HUES48 (cell line): ENCODE data around the gene KAT7.
"Not testable (repeated sequence)": the region's sequence is repeated elsewhere in the genome, so short reads cannot be mapped to it uniquely, and the experiment has no call there.

Source experiments
- H3K27ac ChIP-seq: one replicate; pipeline ENCODE4 v1.7.0; 2013; ENCODE audit warnings: low read depth, low read length, inconsistent platforms
- H3K27me3 ChIP-seq: 2 replicates; pipeline ENCODE4 v1.6.1; 2013; ENCODE audit warnings: mild to moderate bottlenecking, low read length; ENCODE audit not compliant: control insufficient read depth, insufficient read depth
- H3K36me3 ChIP-seq: 2 replicates; pipeline ENCODE4 v1.6.1; 2013; ENCODE audit warnings: low read length; ENCODE audit not compliant: control insufficient read depth, insufficient read depth
- H3K4me1 ChIP-seq: 2 replicates; pipeline ENCODE4 v1.6.1; 2013; ENCODE audit warnings: mild to moderate bottlenecking, low read length; ENCODE audit not compliant: control insufficient read depth, insufficient read depth
- H3K4me3 ChIP-seq: 2 replicates; pipeline ENCODE4 v1.5.1; 2013; ENCODE audit warnings: mild to moderate bottlenecking, low read depth, low read length
- H3K9ac ChIP-seq: 2 replicates; pipeline ENCODE4 v1.6.1; 2013; ENCODE audit warnings: mild to moderate bottlenecking, low read depth, low read length, moderate library complexity
- H3K9me3 ChIP-seq: 2 replicates; pipeline ENCODE4 v1.6.1; 2013; ENCODE audit warnings: low read length; ENCODE audit not compliant: control insufficient read depth, insufficient read depth

Gene KAT7

DNA sequence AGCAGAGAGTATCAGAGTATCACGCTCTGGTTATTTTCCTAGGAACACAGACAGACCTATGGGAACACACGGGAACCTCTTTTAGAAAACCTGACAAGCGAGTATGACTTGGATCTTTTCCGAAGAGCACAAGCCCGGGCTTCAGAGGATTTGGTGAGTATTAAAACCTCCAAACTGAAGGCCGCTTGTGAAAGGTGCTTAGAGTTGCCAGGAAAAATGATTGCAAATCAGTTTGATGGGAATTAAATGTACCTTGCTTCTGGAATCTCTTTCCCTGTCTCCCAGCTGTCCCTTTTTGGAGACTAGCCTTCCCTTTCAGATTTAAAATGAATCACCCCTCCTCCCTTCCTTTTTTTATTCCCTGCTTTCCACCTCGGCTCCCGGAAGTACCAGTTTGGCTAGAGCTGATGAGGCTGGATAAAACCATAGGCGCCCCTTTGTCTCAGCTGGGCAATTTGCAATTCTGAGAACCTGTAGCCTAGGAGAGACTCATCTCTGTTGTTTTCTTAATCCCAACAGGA is 27.3 kb downstream of the KAT7 start:
- Histone ChIP-seq H3K36me3 (peaks cover 55% of the 10 kb centered on the region), H3K27me3 (no peaks in the 10 kb centered on the region), H3K9ac (peak overlapping the region; percentile 65), H3K9me3 (no peaks in the 10 kb centered on the region), H3K27ac (peak overlapping the region; percentile 99), H3K4me1 (peaks cover 53% of the 10 kb centered on the region), H3K4me3 (peak overlapping the region; percentile 56)

DNA sequence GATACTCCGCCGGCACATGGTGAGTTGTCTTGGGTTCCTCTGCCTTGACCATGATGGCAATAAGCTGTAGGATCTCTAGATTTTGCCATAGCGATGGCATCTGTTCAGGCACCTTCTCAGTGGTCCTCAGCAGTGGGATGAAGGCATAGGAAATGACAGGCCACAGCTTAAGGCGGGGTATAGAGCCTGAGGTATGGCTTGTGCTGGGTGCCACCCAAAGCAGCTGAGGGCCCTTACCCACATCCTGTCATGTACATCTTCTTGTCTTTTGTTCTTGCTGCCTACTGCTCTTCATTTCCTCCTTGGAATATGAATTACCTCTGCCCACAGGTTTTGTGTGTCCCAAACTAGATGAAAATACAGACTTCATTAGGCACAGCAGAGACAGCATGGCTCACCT is 29.5 kb downstream of the KAT7 start:
- Histone ChIP-seq H3K9me3 (no peaks in the 10 kb centered on the region), H3K27ac (no peak overlapping the region), H3K27me3 (no peaks in the 10 kb centered on the region), H3K4me3 (no peak overlapping the region), H3K4me1 (peaks cover 53% of the 10 kb centered on the region), H3K9ac (no peak overlapping the region), H3K36me3 (peaks cover 65% of the 10 kb centered on the region)

DNA sequence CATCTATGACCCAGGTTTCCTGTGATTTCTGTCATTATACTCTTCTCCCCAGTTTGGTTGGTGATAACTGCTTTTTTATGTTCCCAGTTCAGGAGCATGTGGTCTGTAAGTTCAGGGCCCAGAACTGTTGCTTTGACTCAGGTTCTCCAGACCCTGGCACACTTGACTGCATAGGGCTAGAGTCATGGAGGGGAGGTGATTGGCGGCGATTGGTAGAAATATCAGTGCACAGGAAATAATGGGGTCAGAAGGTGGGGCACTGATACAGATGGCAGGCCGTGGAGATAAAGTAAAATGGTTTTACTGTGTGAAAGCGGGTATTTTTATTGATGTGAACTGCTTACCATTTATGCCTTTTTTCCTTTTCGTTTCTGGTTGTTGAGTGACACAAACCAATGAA is 30.7 kb downstream of the KAT7 start:
- peaks cover 45% of the 10 kb centered on the region for H3K4me1 ChIP-seq
- no peaks in the 10 kb centered on the region for H3K27me3 ChIP-seq
- H3K9ac ChIP-seq, result no peak overlapping the region
- peaks cover 70% of the 10 kb centered on the region for H3K36me3 ChIP-seq
- no peaks in the 10 kb centered on the region for H3K9me3 ChIP-seq
- no peak overlapping the region for H3K27ac ChIP-seq
- no peak overlapping the region for H3K4me3 ChIP-seq

DNA sequence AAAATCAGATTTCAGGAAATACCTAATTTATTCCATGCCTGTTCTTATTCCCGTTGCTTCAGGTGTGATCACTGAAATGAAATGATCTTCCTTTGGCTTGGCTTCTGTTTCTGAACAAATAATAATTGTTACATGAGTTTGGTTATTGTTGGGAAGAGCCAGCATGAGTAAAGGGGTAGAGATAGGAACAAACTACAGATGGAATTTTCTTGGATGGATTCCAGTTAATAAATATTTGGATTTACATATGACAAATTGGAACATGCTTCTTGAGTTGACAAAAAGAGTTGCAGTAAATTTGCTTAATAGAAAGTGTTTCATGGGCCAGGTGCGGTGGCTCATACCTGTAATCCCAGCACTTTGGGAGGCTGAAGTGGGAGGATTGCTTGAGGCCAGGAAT is 31.2 kb downstream of the KAT7 start:
- Histone ChIP-seq H3K9me3 (no peaks in the 10 kb centered on the region), H3K4me1 (peaks cover 41% of the 10 kb centered on the region), H3K27ac (peak overlapping the region; percentile 15), H3K36me3 (peaks cover 74% of the 10 kb centered on the region), H3K27me3 (no peaks in the 10 kb centered on the region), H3K4me3 (no peak overlapping the region), H3K9ac (no peak overlapping the region)

DNA sequence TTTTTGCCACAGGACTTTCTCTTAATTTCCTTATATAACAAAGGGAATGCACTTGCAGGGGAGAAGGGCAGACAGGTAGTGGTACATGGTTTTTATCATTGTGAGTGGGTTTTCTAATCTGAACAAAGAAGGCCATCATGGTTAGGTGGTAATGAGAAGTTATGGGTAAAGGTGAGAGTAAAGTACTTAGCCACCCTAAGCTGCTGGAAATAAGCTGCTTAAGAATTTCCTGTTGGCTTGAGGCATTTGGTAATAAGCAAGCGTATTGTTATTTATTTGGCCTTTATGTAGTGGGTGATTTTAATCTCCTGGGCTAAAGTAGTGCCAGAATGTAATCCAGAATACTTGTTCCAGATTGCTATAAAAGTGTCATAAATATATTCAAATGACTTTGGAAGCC is 32.3 kb downstream of the KAT7 start:
- H3K9me3 ChIP-seq, result no peaks in the 10 kb centered on the region
- peaks cover 86% of the 10 kb centered on the region for H3K36me3 ChIP-seq

DNA sequence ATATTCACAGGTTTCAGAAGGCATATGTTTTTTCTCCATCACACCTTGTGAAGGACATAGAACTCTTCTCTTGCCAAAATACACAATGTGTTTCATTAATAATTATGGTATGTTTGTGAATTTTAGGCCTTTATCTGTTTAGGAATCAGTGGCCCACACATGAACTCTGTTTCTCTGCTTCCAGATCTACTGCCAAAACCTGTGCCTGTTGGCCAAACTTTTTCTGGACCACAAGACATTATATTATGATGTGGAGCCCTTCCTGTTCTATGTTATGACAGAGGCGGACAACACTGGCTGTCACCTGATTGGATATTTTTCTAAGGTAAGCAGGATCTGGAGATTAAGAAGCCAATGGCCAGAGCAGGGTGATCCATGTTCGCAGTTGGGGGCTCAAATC is 33.0 kb downstream of the KAT7 start:
- no peak overlapping the region for H3K4me3 ChIP-seq
- peaks cover 38% of the 10 kb centered on the region for H3K4me1 ChIP-seq
- no peaks in the 10 kb centered on the region for H3K9me3 ChIP-seq
- H3K27ac ChIP-seq, result no peak overlapping the region
- no peak overlapping the region for H3K9ac ChIP-seq
- H3K36me3 ChIP-seq, result peaks cover 93% of the 10 kb centered on the region
- no peaks in the 10 kb centered on the region for H3K27me3 ChIP-seq

More for the DNA sequence above, 32.3 kb downstream of the KAT7 start:
- Histone ChIP-seq H3K27me3 (no peaks in the 10 kb centered on the region), H3K27ac (no peak overlapping the region), H3K9ac (no peak overlapping the region), H3K4me3 (no peak overlapping the region), H3K4me1 (peaks cover 41% of the 10 kb centered on the region)

DNA sequence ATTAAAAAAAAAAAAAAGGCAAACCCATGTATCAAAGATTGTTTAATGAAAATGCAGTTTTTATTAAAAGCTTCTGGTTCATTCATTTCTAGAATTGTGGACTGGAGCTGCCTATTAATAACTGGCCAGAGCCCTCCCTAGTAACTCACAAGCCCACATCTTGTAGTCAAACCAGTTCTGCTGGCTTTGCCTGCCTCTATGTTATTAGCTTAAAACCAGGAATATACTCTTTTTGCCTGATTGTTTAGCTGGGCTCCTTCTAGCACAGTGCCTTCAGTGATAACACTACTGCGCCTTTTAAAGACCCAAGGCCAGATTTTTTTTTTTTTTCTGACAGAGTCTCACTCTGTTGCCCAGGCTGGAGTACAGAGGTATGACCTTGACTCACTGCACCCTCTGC is 33.4 kb downstream of the KAT7 start:
- Histone ChIP-seq H3K27ac (no peak overlapping the region), H3K4me1 (peaks cover 34% of the 10 kb centered on the region), H3K36me3 (peaks cover 94% of the 10 kb centered on the region), H3K9ac (no peak overlapping the region), H3K27me3 (no peaks in the 10 kb centered on the region), H3K9me3 (no peaks in the 10 kb centered on the region), H3K4me3 (no peak overlapping the region)

DNA sequence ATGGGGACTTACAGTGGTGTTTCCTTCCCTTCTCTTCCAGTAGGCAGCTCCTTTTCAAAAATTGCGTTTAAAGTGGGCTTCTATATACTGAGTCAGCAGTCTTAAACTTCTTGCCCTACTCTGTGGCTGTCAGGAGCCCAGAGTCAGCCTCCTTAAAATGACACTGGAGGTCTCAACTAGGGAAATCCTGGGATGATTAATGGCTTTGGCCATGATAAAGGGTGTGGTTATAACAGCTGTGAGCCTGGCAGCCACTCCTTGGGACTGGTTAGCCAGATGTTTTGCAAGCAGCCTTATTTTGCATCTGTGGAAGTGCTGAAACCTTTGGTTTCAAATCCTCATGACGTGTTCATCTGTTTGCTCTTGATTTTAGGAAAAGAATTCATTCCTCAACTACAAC is 34.3 kb downstream of the KAT7 start:
- no peak overlapping the region for H3K9ac ChIP-seq
- no peak overlapping the region for H3K27ac ChIP-seq
- H3K4me1 ChIP-seq, result peaks cover 25% of the 10 kb centered on the region
- no peak overlapping the region for H3K4me3 ChIP-seq
- peaks cover 94% of the 10 kb centered on the region for H3K36me3 ChIP-seq
- no peaks in the 10 kb centered on the region for H3K27me3 ChIP-seq
- H3K9me3 ChIP-seq, result no peaks in the 10 kb centered on the region

DNA sequence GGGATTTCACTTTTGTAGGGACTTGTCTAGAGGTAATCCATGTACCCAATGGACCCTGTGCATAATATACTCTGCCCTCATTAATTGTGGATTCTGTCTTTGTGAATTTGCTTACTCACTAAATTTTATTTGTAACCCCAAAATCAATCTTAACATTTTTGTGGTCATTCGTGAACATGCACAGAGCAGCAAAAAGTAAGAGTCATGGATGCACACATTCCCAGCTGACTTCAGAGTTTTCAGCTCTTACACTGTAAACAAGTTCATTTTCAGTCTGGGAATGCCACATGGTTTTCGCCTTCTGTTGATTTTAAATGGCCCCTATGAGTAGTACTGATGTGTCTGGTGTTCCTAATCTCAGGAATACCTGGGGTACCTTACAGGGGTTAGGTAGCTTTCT is 35.1 kb downstream of the KAT7 start:
- Histone ChIP-seq H3K27ac (no peak overlapping the region), H3K4me1 (peaks cover 21% of the 10 kb centered on the region), H3K36me3 (peaks cover 94% of the 10 kb centered on the region), H3K27me3 (no peaks in the 10 kb centered on the region), H3K9me3 (no peaks in the 10 kb centered on the region), H3K9ac (no peak overlapping the region), H3K4me3 (no peak overlapping the region)

DNA sequence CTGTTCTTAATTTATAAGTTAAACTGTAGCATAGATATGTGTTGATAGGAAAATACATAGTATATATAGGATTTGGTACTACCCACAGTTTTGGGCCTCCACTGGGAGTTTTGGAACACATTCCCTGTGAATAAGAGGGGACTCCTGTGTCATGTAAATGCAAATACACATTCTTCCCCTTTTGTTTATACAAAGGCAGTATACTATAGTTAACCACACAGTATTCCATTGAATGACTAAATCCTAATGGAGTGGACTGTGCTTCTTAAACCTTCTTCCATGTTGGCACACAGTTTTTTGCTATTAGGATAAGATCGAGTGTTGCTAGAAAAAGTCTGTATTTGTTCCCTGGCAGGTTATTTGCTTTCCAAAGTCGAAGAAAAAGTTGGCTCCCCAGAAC is 37.2 kb downstream of the KAT7 start:
- H3K36me3 ChIP-seq, result peaks cover 96% of the 10 kb centered on the region
- H3K4me3 ChIP-seq, result no peak overlapping the region
- peaks cover 18% of the 10 kb centered on the region for H3K4me1 ChIP-seq
- peak overlapping the region; percentile 54 for H3K27ac ChIP-seq
- H3K9ac ChIP-seq, result no peak overlapping the region
- H3K27me3 ChIP-seq, result no peaks in the 10 kb centered on the region
- no peaks in the 10 kb centered on the region for H3K9me3 ChIP-seq

DNA sequence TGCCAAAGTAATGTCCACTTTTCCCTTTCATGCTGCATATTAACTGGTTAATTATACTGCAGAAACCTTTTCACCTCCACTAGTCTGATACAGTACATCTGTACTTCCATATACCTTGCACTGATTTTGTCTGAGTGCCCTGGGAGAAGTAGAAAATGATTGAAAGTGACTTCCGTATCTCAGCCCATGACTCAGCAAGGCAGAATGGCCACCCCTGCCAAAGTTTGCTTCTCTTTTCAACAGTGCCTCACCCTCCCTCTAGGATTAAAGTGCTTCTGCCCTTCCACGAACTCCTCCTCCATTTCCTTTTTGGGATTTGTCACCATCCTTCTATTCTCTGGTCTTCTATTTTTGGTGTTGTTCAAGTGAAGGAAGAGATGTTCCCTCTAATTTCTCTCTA is 39.8 kb downstream of the KAT7 start:
- not testable (repeated sequence) for H3K9ac ChIP-seq
- H3K36me3 ChIP-seq, result peaks cover 90% of the 10 kb centered on the region

DNA sequence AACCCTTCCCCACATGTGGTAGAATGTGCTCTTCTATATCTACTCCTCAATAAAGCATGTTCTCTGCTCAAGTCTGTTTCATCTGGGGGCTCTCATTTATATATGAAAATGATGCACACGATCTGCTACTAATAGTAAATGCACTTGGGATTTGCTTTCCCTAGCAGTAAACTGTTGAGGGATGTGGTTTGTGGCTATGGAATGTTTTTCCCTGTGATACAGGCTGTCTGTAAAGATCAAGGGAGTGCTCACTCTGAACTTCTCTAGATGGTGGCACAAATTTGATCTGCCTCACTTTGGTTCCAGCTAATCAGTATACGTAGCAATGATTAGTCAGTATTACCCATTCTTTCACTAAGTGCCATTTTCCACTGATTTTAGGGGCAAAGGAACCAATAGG is 40.5 kb downstream of the KAT7 start:
- Histone ChIP-seq H3K27ac (no peak overlapping the region), H3K9me3 (no peaks in the 10 kb centered on the region), H3K36me3 (peaks cover 90% of the 10 kb centered on the region), H3K27me3 (no peaks in the 10 kb centered on the region), H3K9ac (no peak overlapping the region), H3K4me1 (peaks cover 15% of the 10 kb centered on the region), H3K4me3 (no peak overlapping the region)

More for the DNA sequence above, 39.8 kb downstream of the KAT7 start:
- not testable (repeated sequence) for H3K4me3 ChIP-seq, H3K27ac ChIP-seq, H3K27me3 ChIP-seq, H3K9me3 ChIP-seq
- peaks cover 15% of the 10 kb centered on the region for H3K4me1 ChIP-seq
